Caco-2 (cell line): ENCODE measurements around the gene PAPPA2. TPM values are rescaled to one million over a fixed set of nuclear protein-coding genes. Genes with fewer than 3 reads are reported as not detected.

ENCODE experiments used
- BruUV-seq: library from RNA; stranded (reverse); fragments of 400-500 nt; replicated peaks from 2 replicates; lab custom pipeline; 2021; lab: Mats Ljungman, UMichigan
- CTCF ChIA-PET: fragments of 300-600 bp; sonication (Branson Sonifier 250); formaldehyde crosslinking; loops from one replicate; lab custom pipeline; 2022; ENCODE audit warnings: antibody characterized with exemption; lab: Charles Lee
- POLR2A ChIA-PET: fragments of 300-600 bp; sonication (Branson Sonifier 250); formaldehyde crosslinking; loops from one replicate; lab custom pipeline; 2022; ENCODE audit warnings: antibody characterized with exemption; lab: Charles Lee
- DNase-seq, 2 experiments: peaks; one replicate each; pipeline versions ENCODE4 v3.0.0 to v3.0.0-alpha.2; 2020 to 2022
- H3K27me3 ChIP-seq: replicated peaks from 2 replicates; pipeline ENCODE4 v1.6.0; 2011; ENCODE audit warnings: low read length; ENCODE audit not compliant: control insufficient read depth, insufficient read depth
- H3K36me3 ChIP-seq: 2 replicates; pipeline ENCODE4 v1.5.1; 2011; ENCODE audit warnings: low read length; ENCODE audit not compliant: control insufficient read depth, insufficient read depth
- H3K4me1 ChIP-seq: fragments of 250-450 bp; sonication (Bioruptor Pico); 2 replicates; pipeline ENCODE4 v1.5.1; 2020; ENCODE audit warnings: mild to moderate bottlenecking
- H3K4me3 ChIP-seq: 2 replicates; pipeline ENCODE4 v1.5.1; 2011; ENCODE audit warnings: low read depth, mild to moderate bottlenecking, control low read depth, low read length
- H3K9me3 ChIP-seq: fragments of 250-450 bp; sonication (Bioruptor Pico); 2 replicates; pipeline ENCODE4 v1.5.1; 2020; ENCODE audit warnings: mild to moderate bottlenecking, moderate library complexity
- H3K27ac Mint-ChIP-seq: one replicate; pipeline ENCODE4 v1.8.0; 2022; ENCODE audit warnings: mixed read lengths; ENCODE audit not compliant: unreplicated experiment
- H3K27me3 Mint-ChIP-seq: one replicate; pipeline ENCODE4 v1.8.0; 2022; ENCODE audit warnings: mixed read lengths; ENCODE audit not compliant: insufficient read depth, unreplicated experiment
- H3K36me3 Mint-ChIP-seq: one replicate; pipeline ENCODE4 v1.8.0; 2022; ENCODE audit warnings: mild to moderate bottlenecking, mixed read lengths; ENCODE audit not compliant: insufficient read depth, unreplicated experiment
- H3K4me1 Mint-ChIP-seq: one replicate; pipeline ENCODE4 v1.8.0; 2022; ENCODE audit warnings: low read depth, mixed read lengths; ENCODE audit not compliant: unreplicated experiment
- H3K4me3 Mint-ChIP-seq: one replicate; pipeline ENCODE4 v1.8.0; 2022; ENCODE audit warnings: mild to moderate bottlenecking, moderate library complexity, mixed read lengths; ENCODE audit not compliant: unreplicated experiment
- H3K9me3 Mint-ChIP-seq: one replicate; pipeline ENCODE4 v1.8.0; 2022; ENCODE audit warnings: mixed read lengths; ENCODE audit not compliant: unreplicated experiment
- intact Hi-C: fragments of 100-400 bp; cut with micrococcal nuclease; formaldehyde crosslinking; loops from one replicate; pipeline ENCODE4 v1.10.0; 2022; ENCODE audit not compliant: unreplicated experiment
- total RNA-seq: library from RNA; stranded (reverse); gene quantifications from 2 replicates; pipeline ENCODE4 v1.2.3, GENCODE V29; 2022
- TF ChIP-seq, protein P1 (sequence below), 2 experiments: fragments of 200-600 bp in 1 of 2; IDR thresholded peaks; 1 replicate in 1 of 2; 2 replicates in 1 of 2; pipeline versions ENCODE4 v1.5.1 to v1.8.0; 2011 to 2022; ENCODE audit warnings: antibody characterized with exemption in 1 of 2, control low read depth in 1 of 2, inconsistent platforms in 1 of 2, low read depth in 1 of 2, low read length in 1 of 2, mild to moderate bottlenecking in 1 of 2, moderate library complexity in 1 of 2; ENCODE audit not compliant: insufficient read depth in 1 of 2, severe bottlenecking in 1 of 2, unreplicated experiment in 1 of 2

Gene PAPPA2
- total RNA-seq, 1 experiment from 2014 or later, result 0.18 TPM

GRCh38 chr1:176604461-176604860 is 141.5 kb downstream of the PAPPA2 start:
- no peaks in the 10 kb centered on the region for H3K27me3 ChIP-seq
- no peaks in the 10 kb centered on the region for H3K36me3 Mint-ChIP-seq
- H3K27me3 Mint-ChIP-seq, result peaks cover 2% of the 10 kb centered on the region
- no peak overlapping the region for H3K4me3 ChIP-seq
- TF ChIP-seq, protein P1, sequence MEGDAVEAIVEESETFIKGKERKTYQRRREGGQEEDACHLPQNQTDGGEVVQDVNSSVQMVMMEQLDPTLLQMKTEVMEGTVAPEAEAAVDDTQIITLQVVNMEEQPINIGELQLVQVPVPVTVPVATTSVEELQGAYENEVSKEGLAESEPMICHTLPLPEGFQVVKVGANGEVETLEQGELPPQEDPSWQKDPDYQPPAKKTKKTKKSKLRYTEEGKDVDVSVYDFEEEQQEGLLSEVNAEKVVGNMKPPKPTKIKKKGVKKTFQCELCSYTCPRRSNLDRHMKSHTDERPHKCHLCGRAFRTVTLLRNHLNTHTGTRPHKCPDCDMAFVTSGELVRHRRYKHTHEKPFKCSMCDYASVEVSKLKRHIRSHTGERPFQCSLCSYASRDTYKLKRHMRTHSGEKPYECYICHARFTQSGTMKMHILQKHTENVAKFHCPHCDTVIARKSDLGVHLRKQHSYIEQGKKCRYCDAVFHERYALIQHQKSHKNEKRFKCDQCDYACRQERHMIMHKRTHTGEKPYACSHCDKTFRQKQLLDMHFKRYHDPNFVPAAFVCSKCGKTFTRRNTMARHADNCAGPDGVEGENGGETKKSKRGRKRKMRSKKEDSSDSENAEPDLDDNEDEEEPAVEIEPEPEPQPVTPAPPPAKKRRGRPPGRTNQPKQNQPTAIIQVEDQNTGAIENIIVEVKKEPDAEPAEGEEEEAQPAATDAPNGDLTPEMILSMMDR (IDR thresholded peaks at IDR 0.05; ENCODE audit: insufficient read depth in 1 of 2, low read depth in 1 of 2, low read length in 1 of 2, severe bottlenecking in 1 of 2, unreplicated experiment in 1 of 2), result no peak
- H3K36me3 ChIP-seq, result no peaks in the 10 kb centered on the region
- ChIA-PET POLR2A (no interaction called here), CTCF (no interaction called here)
- DNase-seq, result no peak
- intact Hi-C loops, result no loop called here
- H3K4me1 Mint-ChIP-seq, result no peaks in the 10 kb centered on the region
- no peak overlapping the region for H3K4me3 Mint-ChIP-seq
- BruUV-seq, result no TSS peak
- H3K9me3 Mint-ChIP-seq, result no peaks in the 10 kb centered on the region
- no peaks in the 10 kb centered on the region for H3K9me3 ChIP-seq
- H3K4me1 ChIP-seq, result no peaks in the 10 kb centered on the region
- no peak overlapping the region for H3K27ac Mint-ChIP-seq

- ChIA-PET POLR2A (no interaction called here), CTCF (no interaction called here)
- no peaks in the 10 kb centered on the region for H3K9me3 Mint-ChIP-seq
Observed at GRCh38 chr1:176605176-176605575, 142.2 kb downstream of the PAPPA2 start.

GRCh38 chr1:176609556-176610408 is 146.8 kb downstream of the PAPPA2 start:
- Histone ChIP-seq H3K27me3 (no peaks in the 10 kb centered on the region; the same call in 1 of the 2 replicates), H3K9me3 (no peaks in the 10 kb centered on the region), H3K36me3 (no peaks in the 10 kb centered on the region), H3K4me3 (no peak overlapping the region), H3K4me1 (no peaks in the 10 kb centered on the region)
- Mint-ChIP-seq H3K9me3 (no peaks in the 10 kb centered on the region), H3K27me3 (peaks cover 11% of the 10 kb centered on the region), H3K4me3 (no peak overlapping the region), H3K4me1 (no peaks in the 10 kb centered on the region), H3K27ac (no peak overlapping the region), H3K36me3 (no peaks in the 10 kb centered on the region)
- ChIA-PET POLR2A (no interaction called here), CTCF (no interaction called here)
- BruUV-seq, result no TSS peak
- intact Hi-C loops, result no loop called here
- TF ChIP-seq, protein P1 (IDR thresholded peaks at IDR 0.05; ENCODE audit: insufficient read depth in 1 of 2, low read depth in 1 of 2, low read length in 1 of 2, severe bottlenecking in 1 of 2, unreplicated experiment in 1 of 2), result no peak
- DNase-seq, result peak in 1 of 2 experiments; percentile 2

More at GRCh38 chr1:176605176-176605575, 142.2 kb downstream of the PAPPA2 start:
- H3K4me3 Mint-ChIP-seq, result no peak overlapping the region
- Histone ChIP-seq H3K4me3 (no peak overlapping the region), H3K4me1 (no peaks in the 10 kb centered on the region), H3K36me3 (no peaks in the 10 kb centered on the region), H3K9me3 (no peaks in the 10 kb centered on the region), H3K27me3 (no peaks in the 10 kb centered on the region)
- H3K36me3 Mint-ChIP-seq, result no peaks in the 10 kb centered on the region
- intact Hi-C loops, result no loop called here
- no TSS peak for BruUV-seq
- H3K4me1 Mint-ChIP-seq, result no peaks in the 10 kb centered on the region
- TF ChIP-seq, protein P1 (IDR thresholded peaks at IDR 0.05; ENCODE audit: insufficient read depth in 1 of 2, low read depth in 1 of 2, low read length in 1 of 2, severe bottlenecking in 1 of 2, unreplicated experiment in 1 of 2), result no peak
- H3K27me3 Mint-ChIP-seq, result peaks cover 6% of the 10 kb centered on the region
- DNase-seq, result no peak
- no peak overlapping the region for H3K27ac Mint-ChIP-seq
